BLaER1 (cell line): ENCODE results near the gene UBR2.
A peak's percentile ranks its signal among the peaks of the same experiment; 100 is the strongest.

Experiments used
- H3K27ac ChIP-seq: shearing (Covaris generic); formaldehyde crosslinking; 2 replicates; pipeline ENCODE4 v1.8.1; 2022
- H3K27me3 ChIP-seq: shearing (Covaris generic); formaldehyde crosslinking; 2 replicates; pipeline ENCODE4 v1.8.1; 2022
- H3K36me3 ChIP-seq: shearing (Covaris generic); formaldehyde crosslinking; 2 replicates; pipeline ENCODE4 v1.8.1; 2022
- H3K4me1 ChIP-seq: shearing (Covaris generic); formaldehyde crosslinking; 2 replicates; pipeline ENCODE4 v1.8.1; 2022
- H3K4me2 ChIP-seq: shearing (Covaris generic); formaldehyde crosslinking; 2 replicates; pipeline ENCODE4 v1.8.1; 2022
- H3K4me3 ChIP-seq: shearing (Covaris generic); formaldehyde crosslinking; 2 replicates; pipeline ENCODE4 v1.8.1; 2022
- H3K9ac ChIP-seq: shearing (Covaris generic); formaldehyde crosslinking; 2 replicates; pipeline ENCODE4 v1.8.1; 2022
- H3K9me3 ChIP-seq: shearing (Covaris generic); formaldehyde crosslinking; 2 replicates; pipeline ENCODE4 v1.8.1; 2022
- H4K20me1 ChIP-seq: shearing (Covaris generic); formaldehyde crosslinking; 2 replicates; pipeline ENCODE4 v1.8.1; 2022
- Cebpa-rat ChIP-seq: shearing (Covaris generic); IDR thresholded peaks from 2 replicates; pipeline ENCODE4 v1.8.1; 2022

The UBR2 gene

DNA sequence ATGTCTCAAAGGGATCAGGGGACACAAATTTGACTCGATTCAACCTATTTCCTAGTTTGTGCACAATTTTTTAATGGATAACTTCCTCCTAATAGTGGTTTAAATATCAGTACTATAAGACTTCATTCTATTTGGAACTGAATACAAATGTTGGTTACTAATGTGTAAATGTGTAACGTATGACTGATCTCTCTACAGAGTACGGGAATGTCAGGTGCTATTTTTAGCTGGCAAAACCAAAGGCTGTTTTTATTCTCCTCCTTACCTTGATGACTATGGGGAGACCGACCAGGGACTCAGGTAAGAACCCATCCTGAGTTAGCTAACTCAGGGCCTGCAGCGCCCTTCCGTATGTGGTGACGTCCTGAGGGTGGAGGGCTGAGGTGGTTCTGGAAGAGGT lies 125.5 kb downstream of the UBR2 start:
- Histone ChIP-seq H3K9me3 (peaks cover 25% of the 10 kb centered on the region), H3K4me2 (no peak overlapping the region), H3K27me3 (no peaks in the 10 kb centered on the region), H3K36me3 (peaks cover 86% of the 10 kb centered on the region), H3K9ac (no peak overlapping the region), H3K27ac (no peak overlapping the region), H3K4me3 (no peak overlapping the region), H4K20me1 (no peaks in the 10 kb centered on the region), H3K4me1 (peaks cover 16% of the 10 kb centered on the region)
- no peak for TF ChIP-seq Cebpa-rat

DNA sequence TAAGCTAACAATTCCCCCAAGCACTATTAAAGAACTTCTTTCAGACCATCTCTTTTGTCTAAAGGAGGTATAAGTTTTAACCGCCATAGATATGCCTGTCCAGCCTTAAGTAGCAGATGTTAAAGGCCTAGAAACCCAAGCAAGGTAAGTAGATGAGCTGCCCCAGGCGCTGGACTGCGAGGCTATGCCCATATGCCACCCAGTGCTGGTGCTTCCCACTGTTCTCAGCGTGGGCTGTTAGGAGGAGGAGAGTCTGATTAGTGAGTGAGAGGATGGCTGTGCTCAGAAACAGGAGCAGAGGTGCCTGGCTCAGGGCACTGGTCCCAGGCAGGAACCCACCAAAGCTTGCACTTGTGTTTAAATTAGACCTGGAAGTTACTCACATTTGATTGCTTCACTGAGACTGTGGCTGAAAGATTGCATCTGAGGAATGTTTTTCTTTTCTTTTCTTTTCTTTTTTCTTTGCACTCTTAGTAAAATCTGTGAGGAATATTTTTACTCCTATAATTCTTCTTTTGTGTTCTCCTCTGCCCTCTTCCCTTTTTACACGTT lies 126.4 kb downstream of the UBR2 start:
- no peak overlapping the region for H3K4me3 ChIP-seq
- TF ChIP-seq Cebpa-rat, result no peak
- no peaks in the 10 kb centered on the region for H4K20me1 ChIP-seq
- H3K36me3 ChIP-seq, result peaks cover 82% of the 10 kb centered on the region
- no peak overlapping the region for H3K27ac ChIP-seq
- peaks cover 19% of the 10 kb centered on the region for H3K9me3 ChIP-seq
- no peak overlapping the region for H3K4me2 ChIP-seq
- H3K4me1 ChIP-seq, result peaks cover 17% of the 10 kb centered on the region
- 0 out of 2 replicates have a peak overlapping the region, but pooled peaks have one; percentile 45 for H3K9ac ChIP-seq
- H3K27me3 ChIP-seq, result no peaks in the 10 kb centered on the region

DNA sequence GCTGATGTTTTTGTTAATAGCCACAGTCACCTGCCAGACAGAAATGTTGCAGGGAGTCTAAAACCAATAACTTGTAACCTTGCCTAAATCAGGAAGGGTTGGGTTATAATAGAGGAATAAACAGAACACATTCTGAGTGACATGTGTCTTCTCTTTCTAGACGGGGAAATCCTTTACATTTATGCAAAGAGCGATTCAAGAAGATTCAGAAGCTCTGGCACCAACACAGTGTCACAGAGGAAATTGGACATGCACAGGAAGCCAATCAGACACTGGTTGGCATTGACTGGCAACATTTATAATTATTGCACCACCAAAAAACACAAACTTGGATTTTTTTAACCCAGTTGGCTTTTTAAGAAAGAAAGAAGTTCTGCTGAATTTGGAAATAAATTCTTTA lies 127.0 kb downstream of the UBR2 start:
- H3K27ac ChIP-seq, result no peak overlapping the region
- peaks cover 17% of the 10 kb centered on the region for H3K4me1 ChIP-seq
- H3K9ac ChIP-seq, result no peak overlapping the region
- no peak overlapping the region for H3K4me2 ChIP-seq
- peaks cover 12% of the 10 kb centered on the region for H3K9me3 ChIP-seq
- no peaks in the 10 kb centered on the region for H4K20me1 ChIP-seq
- H3K4me3 ChIP-seq, result no peak overlapping the region
- no peaks in the 10 kb centered on the region for H3K27me3 ChIP-seq
- no peak for TF ChIP-seq Cebpa-rat
- H3K36me3 ChIP-seq, result peaks cover 78% of the 10 kb centered on the region

GRCh38 chr6:42692137-42692911 lies 128.5 kb downstream of the UBR2 start:
- Histone ChIP-seq H3K4me2 (no peak overlapping the region), H3K27ac (0 out of 2 replicates have a peak overlapping the region, but pooled peaks have one; percentile 1), H3K27me3 (no peaks in the 10 kb centered on the region), H3K9ac (no peak overlapping the region), H4K20me1 (no peaks in the 10 kb centered on the region), H3K4me3 (no peak overlapping the region), H3K36me3 (peaks cover 65% of the 10 kb centered on the region), H3K4me1 (peaks cover 17% of the 10 kb centered on the region), H3K9me3 (no peaks in the 10 kb centered on the region)
- TF ChIP-seq Cebpa-rat, result no peak

DNA sequence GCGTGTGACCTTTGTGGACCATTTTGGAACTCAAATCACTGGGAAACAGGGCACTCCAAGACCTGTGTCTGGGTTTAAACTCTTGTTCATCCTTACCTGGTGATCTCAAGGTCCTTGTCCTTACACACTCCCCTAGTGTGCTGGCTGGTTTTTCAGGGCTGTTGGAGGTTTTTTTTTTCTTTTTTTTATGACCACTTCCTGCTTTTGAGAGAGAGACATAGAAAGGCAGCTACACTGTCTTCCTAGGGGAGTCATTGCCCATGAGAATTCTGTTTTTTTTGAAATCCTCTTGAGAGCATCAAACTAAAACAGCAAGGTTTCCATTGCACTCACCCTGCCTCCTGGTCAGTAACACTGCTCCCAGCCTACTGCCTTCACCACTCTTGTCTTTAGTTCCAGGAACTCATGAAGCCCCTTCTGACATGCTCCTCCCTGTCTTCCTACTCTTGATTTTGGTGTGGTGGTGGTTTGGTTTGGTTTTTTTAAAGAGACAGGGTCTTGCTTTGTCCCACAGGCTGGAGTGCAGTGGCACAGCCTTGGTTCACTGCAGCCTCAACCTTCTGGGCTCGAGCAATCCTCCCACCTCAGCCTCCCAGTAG lies 130.0 kb downstream of the UBR2 start:
- Histone ChIP-seq H3K4me3 (no peak overlapping the region), H3K36me3 (peaks cover 50% of the 10 kb centered on the region), H3K4me2 (peak overlapping the region; percentile 58), H4K20me1 (no peaks in the 10 kb centered on the region), H3K4me1 (peaks cover 17% of the 10 kb centered on the region), H3K27ac (peak overlapping the region; percentile 56), H3K27me3 (no peaks in the 10 kb centered on the region), H3K9me3 (no peaks in the 10 kb centered on the region), H3K9ac (peak overlapping the region; percentile 52; the same call in 1 of the 2 replicates)
- TF ChIP-seq Cebpa-rat, result no peak

- Histone ChIP-seq H3K36me3 (peaks cover 42% of the 10 kb centered on the region), H3K9ac (no peak overlapping the region), H3K27ac (no peak overlapping the region), H4K20me1 (no peaks in the 10 kb centered on the region), H3K27me3 (no peaks in the 10 kb centered on the region), H3K4me1 (peaks cover 17% of the 10 kb centered on the region), H3K4me3 (no peak overlapping the region), H3K9me3 (no peaks in the 10 kb centered on the region), H3K4me2 (no peak overlapping the region)
- TF ChIP-seq Cebpa-rat, result no peak
These were observed 130.8 kb downstream of the UBR2 start for GRCh38 chr6:42694586-42694985.

- Histone ChIP-seq H3K36me3 (peaks cover 21% of the 10 kb centered on the region), H3K9ac (no peak overlapping the region), H3K4me1 (peaks cover 17% of the 10 kb centered on the region), H3K9me3 (no peaks in the 10 kb centered on the region), H3K4me2 (no peak overlapping the region), H3K4me3 (no peak overlapping the region), H3K27me3 (no peaks in the 10 kb centered on the region), H3K27ac (no peak overlapping the region), H4K20me1 (no peaks in the 10 kb centered on the region)
- no peak for TF ChIP-seq Cebpa-rat
These were observed 132.9 kb downstream of the UBR2 start for GRCh38 chr6:42696526-42697267.

DNA sequence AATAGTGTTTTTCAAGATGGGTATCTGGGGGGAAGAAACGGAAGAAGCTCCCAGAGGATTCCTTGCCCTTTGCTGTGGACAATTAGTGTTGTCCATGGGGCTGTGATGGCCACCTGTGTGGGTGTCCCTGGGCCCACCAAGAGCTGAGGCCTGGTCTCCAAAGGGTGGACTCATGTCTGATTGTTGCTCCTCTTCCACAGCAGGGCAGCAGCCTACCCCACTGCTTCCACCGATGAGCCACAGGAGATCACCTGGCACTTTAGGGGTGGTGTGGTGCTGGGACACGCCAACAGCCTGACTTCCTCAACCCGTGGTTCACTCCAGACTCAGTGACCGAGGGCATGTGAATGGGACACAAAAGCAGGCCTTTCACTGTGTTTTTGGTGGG lies 133.4 kb downstream of the UBR2 start:
- H3K27ac ChIP-seq, result no peak overlapping the region
- peaks cover 17% of the 10 kb centered on the region for H3K4me1 ChIP-seq
- no peaks in the 10 kb centered on the region for H3K9me3 ChIP-seq
- H3K9ac ChIP-seq, result no peak overlapping the region
- peaks cover 16% of the 10 kb centered on the region for H3K36me3 ChIP-seq
- no peak overlapping the region for H3K4me2 ChIP-seq
- no peak overlapping the region for H3K4me3 ChIP-seq
- H4K20me1 ChIP-seq, result no peaks in the 10 kb centered on the region
- TF ChIP-seq Cebpa-rat, result no peak
- no peaks in the 10 kb centered on the region for H3K27me3 ChIP-seq

- 0 out of 2 replicates have a peak, but pooled peaks cover 7% of the 10 kb centered on the region for H3K36me3 ChIP-seq
- no peak overlapping the region for H3K9ac ChIP-seq
- H3K4me1 ChIP-seq, result peaks cover 13% of the 10 kb centered on the region
- no peaks in the 10 kb centered on the region for H3K9me3 ChIP-seq
- no peak overlapping the region for H3K27ac ChIP-seq
- no peak overlapping the region for H3K4me3 ChIP-seq
- H3K27me3 ChIP-seq, result no peaks in the 10 kb centered on the region
- H3K4me2 ChIP-seq, result no peak overlapping the region
- H4K20me1 ChIP-seq, result no peaks in the 10 kb centered on the region
- no peak for TF ChIP-seq Cebpa-rat
These were observed 134.4 kb downstream of the UBR2 start for GRCh38 chr6:42698217-42698616.
